Astrocyte (in vitro differentiated cells and primary cell): ENCODE data around the gene LLPH. TPM values are rescaled to one million over a fixed set of nuclear protein-coding genes. Genes with fewer than 3 reads are reported as not detected.
A peak's percentile ranks its signal among the peaks of the same experiment; 100 is the strongest.

Experiments
- DNase-seq: peaks from one replicate; pipeline ENCODE4 v3.0.0-alpha.2; 2010; ENCODE audit warnings: low read depth
- FAIRE-seq: peaks from 2 replicates; lab custom pipeline; 2011; peaks lifted over from hg19 to GRCh38; lab: Jason Lieb, UNC
- H2AFZ ChIP-seq: 2 replicates; pipeline ENCODE4 v1.6.0; 2012; ENCODE audit warnings: low read depth, low read length, inconsistent platforms
- H3K27ac ChIP-seq: 2 replicates; pipeline ENCODE4 v1.5.1; 2011; ENCODE audit warnings: low read depth, low read length, inconsistent platforms
- H3K27me3 ChIP-seq: 2 replicates; pipeline ENCODE4 v1.6.0; 2011; ENCODE audit warnings: low read length, inconsistent platforms; ENCODE audit not compliant: insufficient read depth
- H3K36me3 ChIP-seq: 2 replicates; pipeline ENCODE4 v1.5.1; 2011; ENCODE audit warnings: low read length, inconsistent platforms; ENCODE audit not compliant: insufficient read depth
- H3K4me1 ChIP-seq: 2 replicates; pipeline ENCODE4 v1.5.1; 2011; ENCODE audit warnings: low read length, inconsistent platforms; ENCODE audit not compliant: insufficient read depth
- H3K4me2 ChIP-seq: 2 replicates; pipeline ENCODE4 v1.6.0; 2012; ENCODE audit warnings: low read length, inconsistent platforms
- H3K4me3 ChIP-seq: 2 replicates; pipeline ENCODE4 v1.5.1; 2011; ENCODE audit warnings: low read depth, mild to moderate bottlenecking, low read length, inconsistent platforms; ENCODE audit not compliant: insufficient read depth
- H3K79me2 ChIP-seq: 2 replicates; pipeline ENCODE4 v1.6.0; 2012; ENCODE audit warnings: mild to moderate bottlenecking, low read length, inconsistent platforms; ENCODE audit not compliant: insufficient read depth
- H3K9ac ChIP-seq: 2 replicates; pipeline ENCODE4 v1.6.0; 2012; ENCODE audit warnings: mild to moderate bottlenecking, low read length, inconsistent platforms
- H3K9me3 ChIP-seq: 2 replicates; pipeline ENCODE4 v1.5.1; 2012; ENCODE audit warnings: low read depth, mild to moderate bottlenecking, low read length, inconsistent platforms; ENCODE audit not compliant: insufficient read depth
- H4K20me1 ChIP-seq: 2 replicates; pipeline ENCODE4 v1.6.0; 2012; ENCODE audit warnings: low read length, inconsistent platforms; ENCODE audit not compliant: insufficient read depth
- H3K27ac Mint-ChIP-seq: one replicate; pipeline ENCODE4 v1.8.0; 2021; ENCODE audit warnings: mild to moderate bottlenecking, mixed read lengths; ENCODE audit not compliant: unreplicated experiment
- H3K27me3 Mint-ChIP-seq: one replicate; pipeline ENCODE4 v1.8.0; 2021; ENCODE audit warnings: low read depth, mixed read lengths; ENCODE audit not compliant: unreplicated experiment
- H3K36me3 Mint-ChIP-seq: one replicate; pipeline ENCODE4 v1.8.0; 2021; ENCODE audit warnings: low read depth, mixed read lengths; ENCODE audit not compliant: unreplicated experiment
- H3K4me1 Mint-ChIP-seq: one replicate; pipeline ENCODE4 v1.8.0; 2021; ENCODE audit warnings: low read depth, mixed read lengths; ENCODE audit not compliant: unreplicated experiment
- H3K4me3 Mint-ChIP-seq: one replicate; pipeline ENCODE4 v1.8.0; 2021; ENCODE audit warnings: mild to moderate bottlenecking, moderate library complexity, mixed read lengths; ENCODE audit not compliant: unreplicated experiment
- H3K9me3 Mint-ChIP-seq: one replicate; pipeline ENCODE4 v1.8.0; 2021; ENCODE audit warnings: mild to moderate bottlenecking, mixed read lengths; ENCODE audit not compliant: unreplicated experiment
- CTCF ChIP-seq: IDR thresholded peaks from 2 replicates; pipeline ENCODE4 v1.5.1; 2011; ENCODE audit warnings: low read depth, mild to moderate bottlenecking, inconsistent platforms, low read length, moderate library complexity; ENCODE audit not compliant: insufficient read depth
- EZH2 ChIP-seq: IDR thresholded peaks from 2 replicates; pipeline ENCODE4 v1.6.1; 2012; ENCODE audit warnings: mild to moderate bottlenecking, low read length, inconsistent platforms; ENCODE audit not compliant: insufficient read depth
- total RNA-seq: library from RNA; stranded (reverse); gene quantifications from 2 replicates; pipeline ENCODE4 v1.2.1, GENCODE V29; 2021

LLPH gene
- total RNA-seq, 1 donor from 2014 or later: 37.3 TPM

GRCh38 chr12:66092559-66093269 lies 37.8 kb downstream of the LLPH start:
- Histone ChIP-seq H3K27ac (no peak overlapping the region), H3K4me2 (no peak overlapping the region), H3K9me3 (no peaks in the 10 kb centered on the region), H2AFZ (no peak overlapping the region), H3K4me1 (no peaks in the 10 kb centered on the region), H3K27me3 (no peaks in the 10 kb centered on the region), H3K4me3 (no peak overlapping the region), H3K79me2 (no peaks in the 10 kb centered on the region), H3K36me3 (no peaks in the 10 kb centered on the region), H3K9ac (no peak overlapping the region), H4K20me1 (no peaks in the 10 kb centered on the region)
- no peaks in the 10 kb centered on the region for H3K27me3 Mint-ChIP-seq
- FAIRE-seq (no peak), DNase-seq (no peak)
- H3K27ac Mint-ChIP-seq: no peak overlapping the region
- no peaks in the 10 kb centered on the region for H3K36me3 Mint-ChIP-seq
- no peak overlapping the region for H3K4me3 Mint-ChIP-seq
- peaks cover 2% of the 10 kb centered on the region for H3K9me3 Mint-ChIP-seq
- no peak for TF ChIP-seq EZH2
- TF ChIP-seq CTCF: no peak
- H3K4me1 Mint-ChIP-seq: peaks cover 2% of the 10 kb centered on the region

- no peak overlapping the region for H3K27ac ChIP-seq
- H3K4me3 ChIP-seq: no peak overlapping the region
- no peak overlapping the region for H3K4me3 Mint-ChIP-seq
- H3K27me3 ChIP-seq: no peaks in the 10 kb centered on the region
- H3K9ac ChIP-seq: no peak overlapping the region
- no peak overlapping the region for H2AFZ ChIP-seq
- no peaks in the 10 kb centered on the region for H3K9me3 Mint-ChIP-seq
- no peaks in the 10 kb centered on the region for H4K20me1 ChIP-seq
- H3K4me1 Mint-ChIP-seq: peaks cover 13% of the 10 kb centered on the region
- no peaks in the 10 kb centered on the region for H3K79me2 ChIP-seq
- FAIRE-seq: no peak
- no peaks in the 10 kb centered on the region for H3K36me3 ChIP-seq
- no peaks in the 10 kb centered on the region for H3K36me3 Mint-ChIP-seq
- no peak overlapping the region for H3K27ac Mint-ChIP-seq
- TF ChIP-seq CTCF (no peak), EZH2 (no peak)
- no peak overlapping the region for H3K4me2 ChIP-seq
- H3K4me1 ChIP-seq: peaks cover 3% of the 10 kb centered on the region
- H3K27me3 Mint-ChIP-seq: no peaks in the 10 kb centered on the region
- H3K9me3 ChIP-seq: no peaks in the 10 kb centered on the region
- no peak for DNase-seq
Measured at GRCh38 chr12:66090157-66090556, 40.4 kb downstream of the LLPH start.

GRCh38 chr12:66087365-66087943 lies 43.1 kb downstream of the LLPH start:
- Histone ChIP-seq H3K79me2 (no peaks in the 10 kb centered on the region), H3K4me3 (no peak overlapping the region), H3K4me1 (peaks cover 3% of the 10 kb centered on the region), H3K4me2 (peak overlapping the region; percentile 63), H3K9ac (peak overlapping the region; percentile 24), H3K27ac (no peak overlapping the region), H4K20me1 (no peaks in the 10 kb centered on the region), H2AFZ (no peak overlapping the region), H3K27me3 (no peaks in the 10 kb centered on the region), H3K9me3 (no peaks in the 10 kb centered on the region), H3K36me3 (no peaks in the 10 kb centered on the region)
- Mint-ChIP-seq H3K36me3 (no peaks in the 10 kb centered on the region), H3K4me1 (peaks cover 11% of the 10 kb centered on the region), H3K27ac (no peak overlapping the region), H3K27me3 (no peaks in the 10 kb centered on the region), H3K4me3 (no peak overlapping the region), H3K9me3 (peaks cover 3% of the 10 kb centered on the region)
- TF ChIP-seq CTCF: peak; percentile 92
- TF ChIP-seq EZH2: no peak
- DNase-seq: peak; percentile 45
- peak; percentile 86 for FAIRE-seq
